ENCODE measurements around the gene NDUFA7. TPM values are rescaled to one million over a fixed set of nuclear protein-coding genes. Genes with fewer than 3 reads are reported as not detected.
"Not testable (repeated sequence)": the region's sequence is repeated elsewhere in the genome, so short reads cannot be mapped to it uniquely, and the experiment has no call there.

The NDUFA7 gene
- total and polyA plus RNA-seq, 2 donors (not counting 1 experiment from before 2014, with no cell fraction given) = 28.6 to 71.7 TPM

DNA sequence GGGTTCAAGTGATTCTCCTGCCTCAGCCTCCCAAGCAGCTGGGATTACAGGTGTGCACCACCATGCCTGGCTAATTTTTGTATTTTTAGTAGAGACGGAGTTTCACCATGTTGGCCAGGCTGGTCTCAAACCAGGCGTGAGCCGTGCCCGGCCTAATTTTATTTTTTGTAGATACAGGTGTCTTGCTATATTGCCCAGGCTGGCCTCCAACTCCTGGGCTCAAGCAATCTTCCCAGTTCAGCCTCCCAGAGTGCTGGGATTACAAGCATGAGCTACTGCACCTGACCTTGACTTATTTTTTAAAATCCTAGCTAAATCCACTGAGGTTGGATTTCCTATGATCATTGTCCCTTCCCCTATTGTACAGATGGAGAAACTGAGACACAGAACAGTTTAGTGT is 20.3 kb upstream of the NDUFA7 start:
- POLR2A ChIA-PET = interaction anchor here (0.6 to 1.0 kb wide), 2 partner anchors 11 to 105 kb away, joined by 3 to 6 read pairs; no protein-coding TSS in a partner anchor
- CTCF ChIA-PET = interaction anchor here (0.6 to 1.8 kb wide), 3 partner anchors 12 to 163 kb away, joined by 3 to 15 read pairs (median 4); no protein-coding TSS in a partner anchor
- no CpG with 5 or more reads among the region's 4 CpGs for WGBS (ENCODE audit: insufficient coverage)

DNA sequence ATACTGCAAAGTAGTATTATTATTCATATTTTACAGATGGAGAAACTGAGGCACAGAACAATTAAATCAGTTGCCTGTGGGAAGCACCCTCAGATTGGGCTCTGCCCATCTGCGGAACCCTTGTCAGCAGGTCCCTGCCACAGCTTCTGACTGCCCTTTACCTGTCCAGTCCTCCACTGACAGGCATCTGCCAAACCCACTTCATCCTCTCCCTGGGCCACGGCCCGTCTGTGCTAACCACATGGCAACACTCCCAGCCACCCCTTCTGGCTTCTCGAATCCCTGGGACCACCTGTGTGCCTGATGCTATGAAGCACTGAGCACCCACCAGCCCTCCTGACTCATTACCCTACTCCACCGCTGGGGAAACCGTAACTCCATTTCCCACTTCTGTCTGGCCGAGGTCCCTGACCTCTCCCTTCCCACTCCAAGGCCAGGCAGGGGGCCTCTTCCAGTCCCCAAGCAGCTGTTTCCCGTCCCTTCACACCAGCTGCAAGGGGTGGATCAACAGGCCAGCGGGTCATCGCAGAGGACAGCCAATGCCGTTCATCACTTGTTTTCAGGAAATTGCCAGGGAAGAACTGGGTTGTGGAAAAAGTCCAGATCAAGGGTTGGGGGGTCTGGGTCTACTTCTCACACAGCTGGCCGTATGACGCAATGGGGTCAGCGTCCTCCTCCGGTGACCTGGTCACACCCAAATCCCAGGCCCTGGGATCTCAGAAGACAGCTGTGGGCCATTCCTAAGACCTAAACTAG is 19.3 kb upstream of the NDUFA7 start:
- peaks cover 33% of the 10 kb centered on the region for H3K27me3 Mint-ChIP-seq
- no peak for DNase-seq
- ChIA-PET POLR2A (no interaction called here), CTCF (interaction anchor here (1.8 kb wide), 1 partner anchor 13 kb away, joined by 15 read pairs; no protein-coding TSS in a partner anchor)
- Histone ChIP-seq H4K20me1 (ENCODE audit: control insufficient read depth, insufficient read depth, low read length, poor library complexity, severe bottlenecking) (no peaks in the 10 kb centered on the region), H3K36me3 (replicated peaks in 1 of 2; ENCODE audit: control extremely low read depth in 1 of 2, control insufficient read depth in 1 of 2, extremely low read depth in 1 of 2, insufficient read depth in 2 of 2, low read length in 1 of 2) (no peaks in the 10 kb centered on the region), H3K4me3 (ENCODE audit: control extremely low read depth in 1 of 5, extremely low read depth in 1 of 5, insufficient read depth in 1 of 5, low read depth in 2 of 5, low read length in 4 of 5) (no peak overlapping the region), H3K27me3 (replicated peaks in 1 of 4; ENCODE audit: control extremely low read depth in 1 of 4, control insufficient read depth in 3 of 4, insufficient read depth in 4 of 4, low read length in 3 of 4) (peaks cover 0 to 55% (median 15%) of the 10 kb centered on the region in 4 experiments), H3K4me2 (replicated peaks; ENCODE audit: low read depth, low read length, poor library complexity, severe bottlenecking) (no peak overlapping the region), H3K9me3 (ENCODE audit: control extremely low read depth in 1 of 3, control insufficient read depth in 2 of 3, insufficient read depth in 1 of 3, low read length in 2 of 3) (peaks cover 0 to 17% (median 0%) of the 10 kb centered on the region in 3 donors), H3K79me2 (ENCODE audit: control insufficient read depth, insufficient read depth, low read length) (no peaks in the 10 kb centered on the region), H3K27ac (ENCODE audit: low read length in 2 of 2) (no peak overlapping the region), H3K4me1 (ENCODE audit: control insufficient read depth in 2 of 2, insufficient read depth in 2 of 2, low read length in 2 of 2) (peaks cover 16 to 19% of the 10 kb centered on the region in 2 donors), H3K9ac (ENCODE audit: low read length) (no peak overlapping the region), H2AFZ (ENCODE audit: insufficient read depth, low read depth, low read length, poor library complexity, severe bottlenecking) (no peak overlapping the region)
- H3K4me3 Mint-ChIP-seq = no peak overlapping the region
- no peaks in the 10 kb centered on the region for H3K9me3 Mint-ChIP-seq (ENCODE audit: insufficient read depth)
- 19% methylated on average over 15 of the region's 15 CpGs for WGBS (ENCODE audit: insufficient coverage)
- TF ChIP-seq EZH2 (IDR thresholded peaks at IDR 0.05; ENCODE audit: borderline replicate concordance, insufficient read depth, low read depth, low read length, poor library complexity, severe bottlenecking) = no peak
- TF ChIP-seq, protein P1, sequence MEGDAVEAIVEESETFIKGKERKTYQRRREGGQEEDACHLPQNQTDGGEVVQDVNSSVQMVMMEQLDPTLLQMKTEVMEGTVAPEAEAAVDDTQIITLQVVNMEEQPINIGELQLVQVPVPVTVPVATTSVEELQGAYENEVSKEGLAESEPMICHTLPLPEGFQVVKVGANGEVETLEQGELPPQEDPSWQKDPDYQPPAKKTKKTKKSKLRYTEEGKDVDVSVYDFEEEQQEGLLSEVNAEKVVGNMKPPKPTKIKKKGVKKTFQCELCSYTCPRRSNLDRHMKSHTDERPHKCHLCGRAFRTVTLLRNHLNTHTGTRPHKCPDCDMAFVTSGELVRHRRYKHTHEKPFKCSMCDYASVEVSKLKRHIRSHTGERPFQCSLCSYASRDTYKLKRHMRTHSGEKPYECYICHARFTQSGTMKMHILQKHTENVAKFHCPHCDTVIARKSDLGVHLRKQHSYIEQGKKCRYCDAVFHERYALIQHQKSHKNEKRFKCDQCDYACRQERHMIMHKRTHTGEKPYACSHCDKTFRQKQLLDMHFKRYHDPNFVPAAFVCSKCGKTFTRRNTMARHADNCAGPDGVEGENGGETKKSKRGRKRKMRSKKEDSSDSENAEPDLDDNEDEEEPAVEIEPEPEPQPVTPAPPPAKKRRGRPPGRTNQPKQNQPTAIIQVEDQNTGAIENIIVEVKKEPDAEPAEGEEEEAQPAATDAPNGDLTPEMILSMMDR (IDR thresholded peaks at IDR 0.05) = no peak
- intact Hi-C loops (cut with micrococcal nuclease) = no loop called here
- no peak overlapping the region for H3K27ac Mint-ChIP-seq
- ATAC-seq (ENCODE audit: low read depth) = no peak
- peaks cover 17% of the 10 kb centered on the region for H3K4me1 Mint-ChIP-seq

More for the DNA sequence above, 20.3 kb upstream of the NDUFA7 start:
- ATAC-seq (ENCODE audit: low read depth); H3K27ac ChIP-seq (ENCODE audit: low read length in 2 of 2); H3K4me2 ChIP-seq (replicated peaks; ENCODE audit: low read depth, low read length, poor library complexity, severe bottlenecking); H3K27ac Mint-ChIP-seq; intact Hi-C loops (cut with micrococcal nuclease); H3K36me3 ChIP-seq (replicated peaks in 1 of 2; ENCODE audit: control extremely low read depth in 1 of 2, control insufficient read depth in 1 of 2, extremely low read depth in 1 of 2, insufficient read depth in 2 of 2, low read length in 1 of 2); H3K4me3 Mint-ChIP-seq; H4K20me1 ChIP-seq (ENCODE audit: control insufficient read depth, insufficient read depth, low read length, poor library complexity, severe bottlenecking); DNase-seq; H3K79me2 ChIP-seq (ENCODE audit: control insufficient read depth, insufficient read depth, low read length); H3K4me3 ChIP-seq (ENCODE audit: control extremely low read depth in 1 of 5, extremely low read depth in 1 of 5, insufficient read depth in 1 of 5, low read depth in 2 of 5, low read length in 4 of 5); H2AFZ ChIP-seq (ENCODE audit: insufficient read depth, low read depth, low read length, poor library complexity, severe bottlenecking); H3K9me3 Mint-ChIP-seq (ENCODE audit: insufficient read depth); H3K9ac ChIP-seq (ENCODE audit: low read length): not testable (repeated sequence)
- peaks cover 27% of the 10 kb centered on the region for H3K27me3 Mint-ChIP-seq
- H3K4me1 ChIP-seq (ENCODE audit: control insufficient read depth in 2 of 2, insufficient read depth in 2 of 2, low read length in 2 of 2) = peaks cover 9 to 14% of the 10 kb centered on the region in 2 donors
- H3K9me3 ChIP-seq (ENCODE audit: control extremely low read depth in 1 of 3, control insufficient read depth in 2 of 3, insufficient read depth in 1 of 3, low read length in 2 of 3) = peaks cover 0 to 12% (median 0%) of the 10 kb centered on the region in 3 donors
- H3K4me1 Mint-ChIP-seq = peaks cover 13% of the 10 kb centered on the region
- H3K27me3 ChIP-seq (replicated peaks in 1 of 4; ENCODE audit: control extremely low read depth in 1 of 4, control insufficient read depth in 3 of 4, insufficient read depth in 4 of 4, low read length in 3 of 4) = peaks cover 0 to 46% (median 12%) of the 10 kb centered on the region in 4 experiments
